Measurements from ENCODE around the gene WBP2. TPM values are rescaled to one million over a fixed set of nuclear protein-coding genes. Genes with fewer than 3 reads are reported as not detected.

WBP2 gene
- total and polyA plus RNA-seq, 2 of the 13 experiments (the other 11 are each of a cell fraction or from before 2014, with no cell fraction given) = 29.2 to 29.5 TPM

GRCh38 chr17:75872434-75873351 lies 17.6 kb upstream of the WBP2 start (continued):
- TF ChIP-seq ZFP91 (CRISPR knock-in tag; IDR thresholded peaks at IDR 0.05; ENCODE audit: borderline replicate concordance) (peak; percentile 86; the same call in 1 of the 2 replicates), CREB3 (CRISPR knock-in tag; IDR thresholded peaks at IDR 0.05) (peak; percentile 94), ZFY (CRISPR knock-in tag; IDR thresholded peaks at IDR 0.05) (peak; percentile 94), PRDM15 (CRISPR knock-in tag; IDR thresholded peaks at IDR 0.05) (peak; percentile 58; the same call in 1 of the 2 replicates), PAX8 (CRISPR knock-in tag; IDR thresholded peaks at IDR 0.05; ENCODE audit: borderline replicate concordance) (0 out of 2 replicates have a peak, but pooled peaks have one; percentile 27), TBX2 (CRISPR knock-in tag; IDR thresholded peaks at IDR 0.05; ENCODE audit: borderline replicate concordance) (peak; percentile 98), RFX5 (IDR thresholded peaks at IDR 0.05; ENCODE audit: low read depth, low read length) (peak; percentile 35; the same call in 1 of the 2 replicates), ZNF749 (CRISPR knock-in tag; IDR thresholded peaks at IDR 0.05; ENCODE audit: borderline replicate concordance) (peak; percentile 77; the same call in 1 of the 2 replicates), GRHL1 (CRISPR knock-in tag; conservative IDR thresholded peaks at IDR 0.05) (no peak), NRL (CRISPR knock-in tag; IDR thresholded peaks at IDR 0.05; ENCODE audit: borderline replicate concordance) (peak; percentile 60; the same call in 1 of the 2 replicates), SP2 (CRISPR knock-in tag; IDR thresholded peaks at IDR 0.05) (no peak), PREB (CRISPR knock-in tag; IDR thresholded peaks at IDR 0.05) (peak; percentile 60; the same call in 1 of the 2 replicates), NCOA5 (CRISPR knock-in tag; IDR thresholded peaks at IDR 0.05) (peak; percentile 81; the same call in 1 of the 2 replicates), ZFP36 (IDR thresholded peaks at IDR 0.05; ENCODE audit: borderline replicate concordance, low read depth, low read length, partially characterized antibody) (no peak), BCL3 (CRISPR knock-in tag; IDR thresholded peaks at IDR 0.05) (peak; percentile 83)

All from HepG2 (cell line).